ENCODE data around the gene DOCK9.

DOCK9 gene

GRCh38 chr13:98927951-98928927 lies 49.6 kb downstream of the DOCK9 start:
- peak; percentile 77 for DNase-seq (ENCODE audit: extremely low read depth, low read depth)
- no peak for TF ChIP-seq CTCF (IDR thresholded peaks at IDR 0.05; ENCODE audit: low read depth, low read length)

- no peak for DNase-seq (ENCODE audit: extremely low read depth, low read depth)
- TF ChIP-seq CTCF (IDR thresholded peaks at IDR 0.05; ENCODE audit: low read depth, low read length): no peak
Measured at GRCh38 chr13:98925949-98926348, 51.9 kb downstream of the DOCK9 start.

- no peak for TF ChIP-seq CTCF (IDR thresholded peaks at IDR 0.05; ENCODE audit: low read depth, low read length)
- DNase-seq (ENCODE audit: extremely low read depth, low read depth): no peak
Measured at GRCh38 chr13:98923641-98924397, 54.0 kb downstream of the DOCK9 start.

GRCh38 chr13:98922306-98922705 lies 55.6 kb downstream of the DOCK9 start:
- DNase-seq (ENCODE audit: extremely low read depth, low read depth): no peak
- TF ChIP-seq CTCF (IDR thresholded peaks at IDR 0.05; ENCODE audit: low read depth, low read length): no peak

- no peak for TF ChIP-seq CTCF (IDR thresholded peaks at IDR 0.05; ENCODE audit: low read depth, low read length)
- no peak for DNase-seq (ENCODE audit: extremely low read depth, low read depth)
Measured at GRCh38 chr13:98921786-98922185, 56.1 kb downstream of the DOCK9 start.

GRCh38 chr13:98921015-98921580 lies 56.8 kb downstream of the DOCK9 start:
- no peak for DNase-seq (ENCODE audit: extremely low read depth, low read depth)
- no peak for TF ChIP-seq CTCF (IDR thresholded peaks at IDR 0.05; ENCODE audit: low read depth, low read length)

Data from AG09319 (cell line).